GM21515 (cell line): Measurements from ENCODE around the gene PCSK5.
"Not testable (repeated sequence)": the region's sequence is repeated elsewhere in the genome, so short reads cannot be mapped to it uniquely, and the experiment has no call there.

Experiments used
- ATAC-seq: cut with Tn5 transposase; IDR thresholded peaks from one replicate; pipeline ENCODE4 v1.9.1; 2021; ENCODE audit not compliant: unreplicated experiment

The PCSK5 gene

DNA sequence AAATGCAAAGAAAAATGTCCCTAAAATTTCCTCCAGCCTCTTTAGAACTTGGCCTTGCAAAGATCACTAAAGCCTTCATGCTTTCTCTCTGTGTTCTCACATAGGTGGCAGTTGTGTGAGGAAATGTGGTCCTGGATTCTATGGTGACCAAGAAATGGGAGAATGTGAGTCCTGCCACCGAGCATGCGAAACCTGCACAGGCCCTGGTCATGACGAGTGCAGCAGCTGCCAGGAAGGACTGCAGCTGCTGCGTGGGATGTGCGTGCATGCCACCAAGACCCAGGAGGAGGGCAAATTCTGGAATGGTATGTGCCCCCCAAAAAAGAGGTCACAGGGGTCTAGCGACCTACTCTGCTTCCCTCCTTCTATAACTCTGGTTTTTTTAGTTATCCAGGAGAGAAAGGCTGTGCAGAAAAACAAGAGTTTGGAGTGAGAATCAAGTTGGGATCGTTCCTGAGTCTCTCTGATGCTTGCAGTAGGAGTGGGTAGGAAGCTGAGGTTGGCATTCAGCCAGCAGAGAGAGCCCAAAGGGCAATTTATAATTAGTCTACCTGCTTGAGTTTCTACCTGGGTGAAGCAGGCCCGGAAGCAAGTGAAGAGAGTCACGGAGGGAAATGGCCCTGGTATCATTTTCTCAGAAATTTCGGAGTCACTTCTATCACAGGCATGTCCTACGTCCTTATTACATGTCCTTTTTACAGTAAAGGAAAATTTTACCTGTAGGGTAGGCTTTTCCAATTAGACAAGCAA lies 406.3 kb downstream of the PCSK5 start:
- no peak for ATAC-seq

DNA sequence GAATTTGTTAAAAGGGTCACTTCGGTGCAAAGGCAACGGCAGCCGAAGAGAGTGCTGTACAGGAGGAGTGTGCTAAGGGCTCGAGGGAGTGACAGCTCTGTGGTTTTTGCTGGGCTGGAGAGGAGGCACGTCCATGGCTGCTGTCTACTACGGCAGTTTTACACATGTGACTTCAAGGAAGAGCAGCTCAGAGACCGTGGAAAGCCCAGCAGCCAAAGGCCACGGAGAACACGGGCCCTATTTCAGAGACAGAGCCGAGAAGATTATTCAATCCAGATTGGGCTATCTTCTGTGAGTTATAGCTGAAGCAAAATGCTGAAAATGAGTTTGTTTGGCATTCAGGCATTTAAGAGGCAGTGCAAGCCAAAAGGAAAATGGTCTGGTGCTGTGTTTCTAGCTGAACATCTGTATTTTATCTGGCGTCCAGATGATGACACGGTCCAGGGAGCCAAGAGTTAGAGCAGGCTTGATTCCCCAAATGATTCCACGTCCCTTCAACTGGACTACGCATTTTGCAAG lies 407.3 kb downstream of the PCSK5 start:
- no peak for ATAC-seq

DNA sequence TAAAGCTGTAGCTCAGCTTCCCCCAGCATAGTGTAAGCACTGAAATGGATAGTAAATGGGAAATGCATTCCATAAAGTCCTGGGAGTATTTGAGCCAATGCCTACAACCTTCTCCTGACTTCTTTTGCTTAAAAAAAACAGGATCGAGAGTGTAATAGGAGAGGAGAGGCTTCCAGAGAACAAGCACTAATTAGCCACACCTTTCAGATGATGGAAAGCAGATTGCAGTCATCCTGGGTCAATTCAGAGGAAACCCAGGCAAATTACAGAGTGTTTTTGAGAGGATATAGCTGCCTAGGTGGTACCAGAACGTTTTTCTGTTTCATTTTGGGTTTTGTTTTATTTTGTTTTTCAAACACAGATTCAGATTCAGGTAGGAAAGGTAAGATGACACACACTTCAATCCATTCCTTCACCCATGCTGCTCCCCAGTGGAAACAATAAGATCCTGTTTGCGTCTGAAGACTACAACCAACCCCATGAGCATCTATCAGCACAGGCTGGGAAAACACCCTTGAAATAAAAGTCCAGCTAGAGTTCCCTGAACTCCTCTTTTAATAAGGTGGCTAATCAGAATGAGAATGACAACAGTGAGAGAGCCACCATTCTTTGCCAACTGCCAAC lies 408.2 kb downstream of the PCSK5 start:
- no peak for ATAC-seq

DNA sequence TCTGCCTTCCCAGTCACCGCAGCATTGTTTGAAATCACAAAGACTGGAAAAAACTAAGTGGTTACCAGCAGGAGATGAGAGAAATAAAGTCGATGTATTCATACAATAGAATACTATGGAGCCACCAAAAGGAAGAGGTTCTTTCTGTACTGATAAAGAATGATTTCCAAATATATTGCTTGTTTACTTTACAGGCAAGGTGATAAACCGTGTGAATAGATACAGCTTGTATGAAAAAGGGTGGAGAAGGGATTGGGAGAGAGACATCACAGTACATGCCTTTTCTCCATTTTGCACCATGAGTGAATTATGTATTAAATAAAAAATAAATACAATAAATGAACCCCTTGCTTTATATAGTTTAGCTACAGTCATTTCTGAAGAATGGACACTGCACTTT lies 412.1 kb downstream of the PCSK5 start:
- ATAC-seq, result no peak

DNA sequence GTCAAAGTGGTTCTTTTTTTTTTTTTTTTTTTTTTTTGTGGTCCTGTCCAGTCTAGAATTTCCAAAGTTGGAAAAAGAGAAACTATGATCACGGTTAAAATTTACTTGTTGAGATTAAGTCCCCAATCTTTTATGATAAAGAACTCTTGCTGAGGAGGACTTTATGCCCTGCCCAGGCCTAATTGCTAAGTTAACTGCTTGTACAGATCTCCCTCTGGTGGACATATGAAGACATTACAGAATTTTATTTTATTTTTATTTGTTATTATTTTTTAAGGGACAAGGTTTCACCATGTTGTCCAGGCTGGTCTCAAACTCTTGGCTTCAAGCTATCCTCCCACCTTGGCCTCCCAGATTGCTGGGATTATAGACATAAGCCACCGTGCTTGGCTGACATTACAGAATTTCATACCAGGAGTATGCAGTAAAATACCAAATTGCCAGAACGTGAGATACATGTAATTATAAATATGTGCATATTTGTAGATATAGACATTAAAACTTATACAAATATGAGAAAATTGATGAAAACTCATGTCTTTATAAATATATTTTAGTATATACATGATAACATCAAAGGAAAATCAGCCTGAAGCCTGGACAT lies 412.6 kb downstream of the PCSK5 start:
- ATAC-seq, result no peak

DNA sequence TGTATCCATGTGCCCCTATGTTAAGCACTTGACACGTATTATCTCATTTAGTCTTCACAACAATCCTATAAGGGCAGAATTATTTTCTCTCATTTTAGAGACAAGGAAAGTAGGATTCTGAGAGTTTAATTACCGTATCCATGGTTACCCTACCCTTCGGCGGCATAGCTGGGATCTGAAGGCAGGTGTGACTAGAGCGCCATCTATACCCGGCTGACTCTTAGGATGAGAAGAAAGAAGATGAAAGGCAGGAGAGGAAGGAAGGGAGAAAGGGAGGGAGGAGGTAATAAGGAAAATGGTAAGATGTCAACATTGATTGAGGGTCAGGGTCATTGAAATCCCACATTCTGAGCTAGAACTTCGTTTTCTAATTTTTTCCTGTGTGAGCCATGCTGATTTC lies 416.6 kb downstream of the PCSK5 start:
- ATAC-seq, result not testable (repeated sequence)

DNA sequence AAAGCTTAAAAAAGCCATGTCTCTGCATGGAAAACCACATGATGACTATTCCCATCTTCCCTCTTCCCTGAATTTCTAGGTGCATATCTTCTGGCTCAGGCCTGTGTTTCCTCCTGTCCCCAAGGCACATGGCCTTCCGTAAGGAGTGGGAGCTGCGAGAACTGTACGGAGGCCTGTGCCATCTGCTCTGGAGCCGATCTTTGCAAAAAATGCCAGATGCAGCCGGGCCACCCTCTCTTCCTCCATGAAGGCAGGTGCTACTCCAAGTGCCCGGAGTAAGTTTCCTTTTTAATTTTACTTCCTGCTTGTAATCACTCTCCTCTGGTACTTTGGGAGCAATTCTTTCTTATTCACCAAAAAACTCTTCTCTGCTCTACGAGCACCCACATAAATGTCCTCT lies 420.1 kb downstream of the PCSK5 start:
- no peak for ATAC-seq

DNA sequence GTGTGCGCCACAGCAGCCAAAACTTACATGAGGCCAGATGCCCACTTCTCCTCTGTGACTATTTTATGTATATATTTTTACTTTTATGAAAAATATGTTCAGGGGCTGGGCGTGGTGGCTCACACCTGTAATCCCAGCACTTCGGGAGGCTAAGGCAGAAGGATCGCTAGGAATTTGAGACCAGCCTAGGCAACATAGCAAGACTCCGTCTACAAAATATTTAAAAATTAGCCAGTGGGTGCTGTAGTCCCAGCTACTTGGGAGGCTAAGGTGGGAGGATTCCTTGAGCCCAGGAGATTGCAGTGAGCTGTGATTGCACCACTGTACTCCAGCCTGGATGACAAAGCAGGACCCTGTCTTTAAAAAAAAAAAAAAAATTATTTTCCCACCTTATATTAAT lies 420.5 kb downstream of the PCSK5 start:
- no peak for ATAC-seq

DNA sequence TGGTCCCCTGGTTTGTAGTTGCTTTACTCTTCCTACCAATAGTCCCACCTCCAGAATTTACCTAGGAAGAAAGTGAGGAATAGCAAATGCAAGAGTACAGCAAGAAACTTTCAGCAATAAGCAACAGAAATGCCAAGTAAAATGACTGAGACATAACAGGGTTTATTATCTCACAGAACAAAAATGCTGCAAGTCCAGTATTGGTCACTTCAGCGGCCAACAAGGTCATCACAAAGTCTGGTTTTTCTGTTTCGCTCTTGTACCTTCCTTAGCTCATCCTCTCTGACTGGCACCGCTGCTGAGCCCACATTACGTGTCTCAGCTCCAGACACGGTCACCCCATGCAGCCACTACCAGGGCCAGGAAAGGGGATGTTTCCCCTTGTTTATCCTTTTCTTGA lies 421.1 kb downstream of the PCSK5 start:
- ATAC-seq, result no peak

DNA sequence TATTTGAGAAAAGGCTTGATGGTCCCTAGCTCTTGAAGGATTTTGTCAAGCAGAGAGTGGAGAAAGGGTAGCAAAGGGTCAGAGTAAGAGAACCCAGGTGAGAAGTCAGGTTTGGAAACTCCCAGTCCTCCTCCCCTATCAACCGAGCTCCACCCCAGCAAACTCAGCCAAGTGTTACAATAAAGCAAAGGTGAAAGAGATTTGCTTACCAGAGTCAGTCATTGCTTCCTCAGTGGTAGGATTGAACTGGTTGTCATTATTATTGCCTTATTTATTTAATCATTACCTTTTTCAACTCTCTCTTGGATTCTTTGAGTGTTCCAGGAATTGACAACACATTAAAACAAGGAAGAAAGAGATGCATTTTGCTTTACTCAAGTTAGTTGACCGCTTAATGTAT lies 423.3 kb downstream of the PCSK5 start:
- no peak for ATAC-seq

DNA sequence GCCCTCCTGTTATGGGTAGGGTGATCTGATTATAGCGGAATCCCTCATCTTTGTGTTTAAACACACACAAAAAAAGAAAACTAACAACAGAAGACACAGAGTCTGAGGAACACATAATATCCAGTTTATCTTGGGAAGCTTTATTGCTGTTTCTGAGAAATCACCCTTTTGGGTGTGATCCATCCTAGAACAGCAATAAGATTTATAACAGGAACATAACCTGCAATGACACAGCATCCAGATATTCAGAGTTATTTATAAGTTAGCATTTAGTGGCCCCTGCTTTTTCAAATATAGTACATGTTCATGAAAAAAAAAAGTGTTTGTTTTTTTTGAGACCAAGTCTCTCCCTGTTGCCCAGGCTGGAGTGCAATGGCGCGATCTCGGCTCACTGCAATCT lies 423.8 kb downstream of the PCSK5 start:
- no peak for ATAC-seq

DNA sequence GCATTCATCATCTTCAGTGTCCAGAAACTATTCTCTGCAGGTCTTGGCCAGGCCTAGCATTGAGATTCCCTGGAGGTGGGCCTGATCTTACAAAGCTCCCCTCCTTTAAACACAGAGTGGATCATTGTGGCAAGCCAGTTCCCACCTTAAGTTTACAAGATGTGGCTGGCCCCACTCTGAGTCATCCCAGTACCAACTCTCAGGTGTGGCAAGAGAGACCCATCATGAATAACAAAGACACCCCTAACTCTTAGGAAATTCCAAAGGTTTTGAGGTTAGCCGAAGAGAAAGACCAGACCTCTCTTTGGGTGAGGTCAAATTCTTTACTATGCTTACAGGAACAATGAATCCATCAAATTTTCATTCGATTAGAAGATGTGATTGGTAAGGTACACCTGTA lies 425.6 kb downstream of the PCSK5 start:
- ATAC-seq, result no peak

DNA sequence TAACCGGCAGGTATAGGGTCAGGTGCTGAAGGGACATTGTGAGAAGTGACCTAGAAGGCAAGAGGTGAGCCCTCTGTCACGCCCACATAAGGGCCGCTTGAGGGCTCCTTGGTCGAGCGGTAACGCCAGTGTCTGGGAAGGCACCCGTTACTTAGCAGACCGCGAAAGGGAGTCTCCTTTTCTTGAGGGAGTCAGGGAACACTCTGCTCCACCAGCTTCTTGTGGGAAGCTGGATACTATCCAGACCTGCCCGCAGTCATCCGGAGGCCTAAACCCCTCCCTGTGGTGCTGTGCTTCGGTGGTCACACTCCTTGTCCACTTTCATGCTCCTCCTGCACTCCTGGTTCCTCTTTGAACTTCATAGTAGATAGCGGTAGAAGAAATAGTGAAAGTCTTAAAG lies 429.0 kb downstream of the PCSK5 start:
- ATAC-seq, result not testable (repeated sequence)

DNA sequence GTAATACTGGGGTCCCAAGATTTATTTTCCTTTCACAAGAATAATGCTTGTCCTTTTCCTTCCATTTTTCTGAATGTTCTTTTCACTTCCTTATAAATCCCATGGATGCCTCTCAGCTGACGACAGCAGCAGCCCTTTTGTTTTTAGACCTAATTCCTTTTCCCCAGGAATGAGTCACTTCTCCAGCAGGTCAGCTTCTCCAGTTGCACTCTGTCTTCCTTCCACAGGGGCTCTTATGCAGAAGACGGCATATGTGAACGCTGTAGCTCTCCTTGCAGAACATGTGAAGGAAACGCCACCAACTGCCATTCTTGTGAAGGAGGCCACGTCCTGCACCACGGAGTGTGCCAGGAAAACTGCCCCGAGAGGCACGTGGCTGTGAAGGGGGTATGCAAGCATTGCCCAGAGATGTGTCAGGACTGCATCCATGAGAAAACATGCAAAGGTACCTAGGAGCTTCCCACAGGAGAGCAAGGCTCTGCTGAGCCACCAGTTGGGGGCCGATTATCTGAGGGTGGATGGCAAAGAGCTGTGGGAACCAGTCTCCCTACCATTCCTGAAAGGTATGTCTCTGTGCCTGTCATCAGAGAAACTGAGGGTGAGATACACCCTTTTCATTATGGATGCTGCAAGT lies 430.8 kb downstream of the PCSK5 start:
- no peak for ATAC-seq

DNA sequence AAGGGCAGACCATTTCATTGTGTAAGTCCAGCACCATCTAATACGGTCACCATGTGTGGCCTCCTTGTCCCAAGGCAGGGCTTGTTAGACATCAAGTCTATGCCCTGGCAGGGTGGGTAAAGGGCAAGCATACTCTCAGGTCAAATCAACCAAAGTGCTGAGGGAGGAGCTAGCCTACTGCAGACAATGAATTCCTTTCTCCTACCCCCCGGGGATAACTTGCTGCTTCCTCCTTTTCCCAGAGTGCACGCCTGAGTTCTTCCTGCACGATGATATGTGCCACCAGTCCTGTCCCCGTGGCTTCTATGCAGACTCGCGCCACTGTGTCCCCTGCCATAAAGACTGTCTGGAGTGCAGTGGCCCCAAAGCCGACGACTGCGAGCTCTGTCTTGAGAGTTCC lies 432.3 kb downstream of the PCSK5 start:
- ATAC-seq, result no peak

DNA sequence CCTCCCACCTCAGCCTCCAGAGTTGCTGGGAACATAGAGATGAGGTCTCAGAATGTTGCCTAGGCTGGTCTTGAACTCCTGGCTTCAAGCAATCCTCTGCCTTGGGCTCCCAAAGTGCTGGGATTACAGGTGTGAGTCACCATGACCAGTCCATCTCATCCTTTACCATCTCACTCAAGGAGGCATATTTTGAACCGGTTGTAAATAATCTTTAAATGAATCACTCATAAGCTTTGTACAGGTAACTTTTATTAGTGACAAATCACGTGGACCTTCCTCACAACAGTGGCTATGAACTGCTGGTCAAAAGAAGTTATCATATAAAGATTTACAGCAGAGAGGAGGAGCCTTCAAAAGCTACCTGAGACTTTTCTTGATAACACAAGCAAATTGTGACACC lies 433.0 kb downstream of the PCSK5 start:
- ATAC-seq, result no peak

DNA sequence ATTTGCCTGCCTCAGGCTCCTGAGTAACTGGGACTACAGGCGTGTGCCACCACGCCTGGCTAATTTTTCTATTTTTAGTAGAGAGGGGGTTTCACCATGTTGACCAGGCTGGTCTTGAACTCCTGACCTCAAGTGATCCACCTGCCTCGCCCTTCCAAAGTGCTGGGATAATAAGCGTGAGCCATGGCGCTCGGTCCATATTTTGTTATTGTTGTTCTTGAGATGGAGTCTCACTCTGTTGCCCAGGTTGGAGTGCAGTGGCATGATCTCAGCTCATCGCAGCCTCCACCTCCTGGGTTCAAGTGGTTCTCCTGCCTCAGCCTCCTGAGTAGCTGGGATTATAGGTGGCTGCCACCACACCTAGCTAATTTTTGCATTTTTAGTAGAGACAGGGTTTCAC lies 433.6 kb downstream of the PCSK5 start:
- not testable (repeated sequence) for ATAC-seq

DNA sequence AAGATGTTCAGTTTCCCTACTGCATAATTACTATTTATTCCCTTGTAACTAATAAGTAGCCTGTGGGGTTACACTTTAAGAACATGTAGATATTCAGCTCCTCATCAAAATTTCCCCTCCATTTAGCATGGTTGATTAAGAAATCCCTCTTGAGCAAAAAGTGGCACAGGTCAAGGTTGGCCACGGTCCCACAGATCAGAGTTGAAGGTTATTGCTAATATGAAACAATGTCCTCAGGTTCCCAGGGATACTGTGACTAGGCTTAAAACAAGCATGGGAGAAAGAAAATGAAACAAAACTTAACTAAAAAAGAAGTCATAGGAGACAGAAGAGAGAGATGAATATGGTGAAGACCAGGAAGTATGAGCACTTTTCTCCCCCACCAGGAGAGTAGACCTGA lies 439.6 kb downstream of the PCSK5 start:
- ATAC-seq, result no peak

DNA sequence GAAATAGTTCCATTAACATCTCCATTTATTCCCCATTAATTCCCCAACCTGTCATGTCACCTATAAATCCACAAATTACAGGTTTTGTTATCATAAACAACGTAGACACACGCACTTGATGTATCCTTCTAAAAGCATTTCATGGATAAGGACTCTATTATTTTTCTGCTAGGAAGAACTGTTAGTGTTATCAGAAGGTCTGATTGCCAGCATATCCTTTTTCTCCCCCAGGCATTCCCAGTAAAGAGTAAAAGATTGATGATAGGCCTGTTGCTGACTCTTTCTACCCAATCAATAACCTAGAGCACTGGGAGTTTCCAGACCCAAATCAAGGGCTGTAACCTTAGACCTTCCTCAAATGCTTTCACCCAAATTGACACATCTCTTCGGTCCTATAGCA lies 442.9 kb downstream of the PCSK5 start:
- no peak for ATAC-seq

DNA sequence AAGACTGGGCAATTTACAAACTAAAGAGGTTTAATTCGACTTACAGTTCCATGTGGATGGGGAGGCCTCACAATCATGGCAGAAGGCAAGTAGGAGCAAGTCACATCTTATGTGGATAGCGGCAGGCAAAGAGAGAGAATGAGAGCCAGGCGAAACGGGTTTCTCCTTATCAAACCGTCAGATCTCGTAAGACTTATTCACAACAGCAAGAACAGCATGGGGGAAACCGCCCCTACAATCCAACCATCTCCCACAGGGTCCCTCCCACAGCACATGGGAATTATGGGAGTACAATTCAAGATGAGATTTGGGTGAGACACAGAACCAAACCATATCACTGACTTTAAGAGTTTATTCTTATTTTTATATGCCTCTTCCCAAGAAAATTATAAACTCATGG lies 443.5 kb downstream of the PCSK5 start:
- no peak for ATAC-seq

DNA sequence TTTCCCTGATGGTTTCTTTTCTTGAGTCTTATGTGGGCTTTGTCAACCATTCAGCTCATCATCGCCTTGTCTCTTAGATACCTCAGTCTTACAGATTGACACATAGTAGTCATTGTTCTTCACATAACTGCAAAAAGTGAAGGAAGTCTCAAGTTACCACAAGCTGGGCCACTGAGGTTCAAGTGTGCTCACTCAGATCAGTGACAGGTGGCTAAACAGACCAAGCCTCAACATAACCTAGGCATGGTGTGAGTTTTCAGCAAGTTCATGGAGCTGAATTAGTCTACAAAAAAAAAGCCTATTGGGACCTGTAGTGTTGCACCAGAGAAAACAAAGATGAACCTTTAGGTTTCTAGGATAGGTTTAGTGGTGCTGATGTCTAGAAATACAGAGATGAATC lies 445.6 kb downstream of the PCSK5 start:
- no peak for ATAC-seq

DNA sequence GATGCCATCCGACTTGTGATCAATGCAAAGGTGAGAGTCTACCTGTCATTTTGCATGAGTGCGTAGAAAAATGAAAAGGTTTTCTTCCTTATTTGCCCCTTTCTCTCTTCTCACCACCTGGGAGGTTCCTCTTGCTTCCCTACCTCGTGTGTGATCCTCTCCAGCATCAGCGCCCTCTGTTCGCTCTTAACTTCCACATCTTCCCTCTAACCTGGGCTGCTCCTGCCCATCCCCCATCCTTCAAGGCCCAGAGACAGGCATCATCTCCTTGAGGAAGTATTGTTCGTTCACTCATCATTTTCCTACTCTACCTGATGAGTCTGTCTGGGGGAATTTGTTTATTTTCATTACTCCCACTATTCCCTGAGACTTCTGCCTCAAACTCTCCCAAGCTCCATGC lies 447.9 kb downstream of the PCSK5 start:
- no peak for ATAC-seq
